ENCODE data around the gene PLXNA4. TPM values are rescaled to one million over a fixed set of nuclear protein-coding genes. Genes with fewer than 3 reads are reported as not detected.

PLXNA4 gene
- total RNA-seq, 4 donors from 2014 or later: 4.8 to 19.7 (median 10.7) TPM

- Histone ChIP-seq H3K9me3 (peaks cover 0 to 26% (median 0%) of the 10 kb centered on the region in 3 donors), H3K36me3 (peaks cover 0 to 6% of the 10 kb centered on the region in 2 donors), H3K27ac (no peak overlapping the region), H3K27me3 (no peaks in the 10 kb centered on the region), H3K4me3 (no peak overlapping the region), H3K4me1 (no peaks in the 10 kb centered on the region)
- TF ChIP-seq POLR2A (IDR thresholded peaks at IDR 0.05) (no peak), EP300 (IDR thresholded peaks at IDR 0.05) (no peak), POLR2AphosphoS5 (IDR thresholded peaks at IDR 0.05) (no peak), CTCF (IDR thresholded peaks at IDR 0.05) (no peak)
- no peak for ATAC-seq
- 44 to 71% methylated on average over 4 of the region's 4 CpGs for WGBS, 2 donors (ENCODE audit: low coverage in 1 of 2)
Observed at GRCh38 chr7:132548489-132549078, 27.7 kb downstream of the PLXNA4 start.

GRCh38 chr7:132547821-132548220, 28.4 kb downstream of the PLXNA4 start:
- no peak overlapping the region for H3K4me3 ChIP-seq
- no peaks in the 10 kb centered on the region for H3K27me3 ChIP-seq
- no peak overlapping the region for H3K27ac ChIP-seq
- ATAC-seq: no peak
- WGBS, 2 donors (ENCODE audit: low coverage in 1 of 2): 62 to 87% methylated on average over 2 to 6 of the region's 6 CpGs
- H3K4me1 ChIP-seq: no peaks in the 10 kb centered on the region
- H3K9me3 ChIP-seq: peaks cover 0 to 32% (median 0%) of the 10 kb centered on the region in 3 donors
- TF ChIP-seq EP300 (IDR thresholded peaks at IDR 0.05): no peak
- no peak for TF ChIP-seq POLR2AphosphoS5 (IDR thresholded peaks at IDR 0.05)
- no peak for TF ChIP-seq POLR2A (IDR thresholded peaks at IDR 0.05)
- no peak for TF ChIP-seq CTCF (IDR thresholded peaks at IDR 0.05)
- H3K36me3 ChIP-seq: peaks cover 0 to 6% of the 10 kb centered on the region in 2 donors

GRCh38 chr7:132546366-132547127, 29.7 kb downstream of the PLXNA4 start:
- TF ChIP-seq CTCF (IDR thresholded peaks at IDR 0.05): no peak
- no peak for TF ChIP-seq POLR2AphosphoS5 (IDR thresholded peaks at IDR 0.05)
- TF ChIP-seq POLR2A (IDR thresholded peaks at IDR 0.05): no peak
- TF ChIP-seq EP300 (IDR thresholded peaks at IDR 0.05): no peak
- no peak for ATAC-seq

GRCh38 chr7:132545756-132546155, 30.5 kb downstream of the PLXNA4 start:
- Histone ChIP-seq H3K4me3 (no peak overlapping the region), H3K36me3 (no peaks in the 10 kb centered on the region), H3K27ac (no peak overlapping the region), H3K27me3 (no peaks in the 10 kb centered on the region), H3K4me1 (no peaks in the 10 kb centered on the region), H3K9me3 (peaks cover 0 to 16% (median 0%) of the 10 kb centered on the region in 3 donors)
- TF ChIP-seq EP300 (IDR thresholded peaks at IDR 0.05): no peak
- no peak for TF ChIP-seq POLR2AphosphoS5 (IDR thresholded peaks at IDR 0.05)
- no peak for TF ChIP-seq POLR2A (IDR thresholded peaks at IDR 0.05)
- TF ChIP-seq CTCF (IDR thresholded peaks at IDR 0.05): no peak
- ATAC-seq: no peak
- 90 to 100% methylated on average over 1 of the region's 1 CpG for WGBS, 2 donors (ENCODE audit: low coverage in 1 of 2)

More at GRCh38 chr7:132546366-132547127, 29.7 kb downstream of the PLXNA4 start:
- Histone ChIP-seq H3K4me1 (no peaks in the 10 kb centered on the region), H3K9me3 (peaks cover 0 to 24% (median 0%) of the 10 kb centered on the region in 3 donors), H3K36me3 (no peaks in the 10 kb centered on the region), H3K27ac (no peak overlapping the region), H3K27me3 (no peaks in the 10 kb centered on the region), H3K4me3 (no peak overlapping the region)
- 89 to 100% methylated on average over 1 of the region's 1 CpG for WGBS, 2 donors (ENCODE audit: low coverage in 1 of 2)

Data from gastroesophageal sphincter (tissue), 4 donors.